ENCODE results near the gene UTS2R. TPM values are rescaled to one million over a fixed set of nuclear protein-coding genes. Genes with fewer than 3 reads are reported as not detected.

UTS2R gene
- total RNA-seq, 1 donor from 2014 or later = not detected

GRCh38 chr17:82414548-82415281 is 43.1 kb downstream of the UTS2R start:
- intact Hi-C loops (cut with DNase I) = loop anchor here (2.0 kb wide), 1 partner anchor 62 kb away; no protein-coding TSS in a partner anchor
- ATAC-seq (peak; percentile 87), DNase-seq (ENCODE audit: low spot score) (peak; percentile 86)

DNA sequence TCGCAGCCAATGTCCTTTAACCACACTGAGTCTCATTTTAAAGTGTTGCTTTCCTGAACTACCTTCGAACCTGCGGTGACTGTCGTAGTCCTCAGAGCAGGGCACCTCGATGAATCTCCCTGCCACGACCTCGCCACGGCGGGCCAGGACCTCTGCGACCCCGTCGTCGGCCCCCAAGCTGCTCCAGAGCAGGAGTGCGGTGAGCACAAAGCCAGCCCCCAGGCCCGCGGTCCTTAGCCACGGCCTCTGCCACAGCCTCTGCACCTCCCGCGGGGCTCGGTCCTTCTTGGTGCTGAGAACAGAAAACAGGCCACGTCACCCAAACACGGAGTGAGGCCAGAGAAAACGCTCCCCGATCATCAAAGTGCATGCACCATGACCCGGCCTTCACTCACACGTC is 43.8 kb downstream of the UTS2R start:
- no peak for ATAC-seq
- intact Hi-C loops (cut with DNase I) = loop anchor here (2.0 kb wide), 1 partner anchor 63 kb away; no protein-coding TSS in a partner anchor
- DNase-seq (ENCODE audit: low spot score) = no peak

DNA sequence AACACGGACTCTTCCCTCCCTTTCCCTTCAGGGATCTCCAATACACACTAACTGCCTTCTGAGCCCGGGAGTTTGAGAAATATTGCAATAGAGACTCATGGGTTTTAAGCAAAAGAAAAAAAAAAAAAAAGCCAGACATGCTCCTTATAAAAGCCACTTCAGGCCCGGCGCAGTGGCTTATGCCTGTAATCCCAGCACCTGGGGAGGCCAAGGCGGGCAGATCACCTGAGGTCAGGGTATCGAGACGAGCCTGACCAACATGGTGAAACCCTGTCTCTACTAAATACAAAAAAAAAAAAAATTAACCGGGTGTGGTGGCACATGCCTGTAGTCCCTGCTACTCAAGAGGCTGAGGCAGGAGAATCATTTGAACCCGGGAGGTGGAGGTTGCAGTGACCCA is 44.2 kb downstream of the UTS2R start:
- no peak for DNase-seq (ENCODE audit: low spot score)
- ATAC-seq = no peak
- intact Hi-C loops (cut with DNase I) = loop anchor here (2.0 kb wide), 1 partner anchor 63 kb away; no protein-coding TSS in a partner anchor

DNA sequence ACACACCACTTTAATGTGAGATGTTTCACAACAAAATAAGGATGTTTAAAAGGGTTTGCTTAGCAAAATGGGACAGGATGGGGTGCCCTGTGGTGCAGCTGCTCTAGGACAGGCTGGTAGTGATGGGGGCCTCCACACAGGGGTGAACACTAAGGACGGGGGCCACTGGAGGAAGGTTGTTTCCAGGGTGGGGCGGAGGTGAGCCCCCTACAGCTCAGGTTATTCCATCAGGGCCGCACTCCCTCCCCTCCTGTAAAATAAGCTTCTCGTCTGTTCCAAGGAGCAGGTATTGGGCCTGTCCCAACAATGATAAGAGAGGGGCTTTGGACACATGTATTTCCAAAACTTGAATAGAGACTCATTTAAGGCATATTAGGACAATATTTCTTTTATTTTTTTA is 44.7 kb downstream of the UTS2R start:
- no peak for DNase-seq (ENCODE audit: low spot score)
- ATAC-seq = no peak
- intact Hi-C loops (cut with DNase I) = no loop called here

DNA sequence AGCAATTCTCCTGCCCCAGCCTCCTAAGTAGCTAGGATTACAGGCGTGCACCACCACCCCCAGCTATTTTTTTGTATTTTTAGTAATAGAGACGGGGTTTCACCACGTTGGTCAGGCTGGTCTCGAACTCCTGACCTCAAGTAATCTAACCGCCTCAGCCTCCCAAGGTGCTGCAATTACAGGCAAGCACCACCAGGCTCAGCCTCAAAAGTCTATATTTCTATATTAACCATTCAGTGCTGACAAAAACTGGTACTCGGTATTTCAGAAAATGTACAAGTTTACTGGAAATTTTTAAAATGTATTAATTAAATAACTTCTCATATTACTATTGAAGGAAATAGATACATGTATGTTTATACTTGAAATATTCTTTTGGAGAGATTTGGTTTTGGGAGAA is 45.2 kb downstream of the UTS2R start:
- intact Hi-C loops (cut with DNase I) = no loop called here
- ATAC-seq = no peak
- no peak for DNase-seq (ENCODE audit: low spot score)

DNA sequence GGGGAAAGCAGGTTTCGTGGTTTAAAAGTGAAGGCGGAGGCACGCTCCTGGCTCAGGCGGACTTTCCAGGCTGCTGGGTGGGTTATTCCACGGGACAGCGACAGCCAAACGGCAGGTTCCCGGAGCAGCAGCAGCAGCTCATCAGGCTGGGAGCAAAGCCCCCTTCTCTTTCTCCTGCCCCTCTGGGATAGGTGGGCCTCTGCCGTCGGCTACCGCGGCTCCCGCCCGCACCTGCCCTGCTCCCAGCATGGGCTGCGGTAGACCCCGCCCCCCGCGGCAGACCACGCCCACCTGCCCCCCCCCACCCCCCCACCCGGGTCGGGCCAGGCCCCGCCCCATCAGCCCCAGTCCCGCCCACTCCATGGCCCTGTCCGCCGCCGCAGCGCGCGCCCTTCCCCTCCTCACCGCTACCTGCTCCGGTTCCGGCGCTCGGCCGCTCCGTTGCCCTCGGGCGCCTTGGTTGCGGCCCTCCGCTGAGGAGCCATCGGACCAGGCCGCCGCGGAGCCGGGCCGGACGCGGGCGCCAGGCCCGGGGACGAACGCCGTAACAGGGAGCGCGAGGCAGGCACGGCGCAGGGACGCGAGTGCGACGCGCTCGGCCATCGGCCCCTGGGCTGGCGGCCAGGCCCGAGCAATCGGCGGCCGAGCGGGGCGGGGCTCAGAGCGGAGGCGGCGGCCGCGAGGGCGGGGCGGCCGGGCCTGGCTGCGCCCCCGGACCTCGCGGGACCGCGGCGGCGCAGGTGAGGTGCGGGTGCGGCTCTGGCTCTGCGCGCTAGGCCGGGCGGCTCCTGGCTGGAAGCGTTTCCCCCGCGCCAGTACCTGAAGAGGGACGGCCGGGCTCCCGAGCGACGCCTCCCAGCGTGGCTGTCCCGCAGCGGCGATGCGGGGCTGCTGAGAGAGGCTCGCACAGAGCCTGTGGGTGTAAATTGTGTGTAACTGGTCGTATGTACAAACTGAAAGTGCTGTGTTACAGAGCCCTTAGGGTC is 46.7 kb downstream of the UTS2R start, which contains the start of the genes HEXD and OGFOD3:
TSS of gene HEXD (plus strand) at position 347 of the 986 bp plus-strand sequence. CDS start 1,453 bp downstream, outside the sequence.
TSS of gene OGFOD3 (minus strand) at position 586 of the 986 bp plus-strand sequence. CDS start at position 485, 101 bp downstream.
- intact Hi-C loops (cut with DNase I) = no loop called here
- ATAC-seq (peak; percentile 84), DNase-seq (ENCODE audit: low spot score) (peak; percentile 87)

GRCh38 chr17:82419540-82419939 is 48.0 kb downstream of the UTS2R start:
- intact Hi-C loops (cut with DNase I) = no loop called here

DNA sequence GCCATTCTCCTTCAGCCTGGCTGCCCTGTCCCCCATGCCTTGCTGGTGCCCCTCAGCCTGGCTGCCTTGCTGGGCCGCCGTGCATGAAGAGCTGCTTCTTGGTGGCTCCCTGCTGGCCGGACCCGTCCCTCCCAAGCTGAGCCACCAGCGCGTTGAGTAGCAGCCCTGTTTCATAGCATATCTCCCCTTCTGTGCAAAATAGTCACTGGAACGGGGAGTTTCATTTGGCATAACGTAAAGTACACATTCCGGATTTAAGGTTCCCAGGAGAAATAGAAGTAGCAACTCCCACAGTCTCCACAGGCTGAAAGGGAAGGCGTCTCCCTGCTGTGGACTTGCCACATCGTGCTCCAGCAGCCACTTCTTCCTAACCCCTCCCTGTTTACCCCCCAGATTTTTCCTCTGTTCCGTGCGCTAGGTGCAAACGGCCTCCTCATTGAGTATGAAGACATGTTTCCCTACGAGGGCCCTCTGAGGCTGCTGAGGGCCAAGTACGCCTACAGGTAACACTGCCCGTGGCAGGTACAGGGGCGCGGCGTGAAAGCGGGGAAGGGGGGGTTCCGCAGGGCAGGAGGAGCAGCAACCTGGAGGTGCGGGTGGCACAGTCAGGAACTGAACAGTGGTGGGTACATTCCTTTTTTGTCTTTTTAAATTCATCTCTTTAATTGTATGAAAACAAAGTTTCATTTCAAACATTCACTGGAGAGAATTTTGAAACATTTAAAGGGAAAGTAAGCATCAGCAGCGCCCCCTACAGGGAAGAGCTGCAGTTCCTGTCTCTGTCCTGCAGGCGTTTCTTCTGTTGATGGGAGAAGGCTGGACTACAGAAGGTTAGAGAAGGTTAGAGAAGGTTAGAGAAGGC is 52.7 kb downstream of the UTS2R start:
- intact Hi-C loops (cut with DNase I) = no loop called here
- ATAC-seq (peak; percentile 63), DNase-seq (ENCODE audit: low spot score) (no peak)

More at GRCh38 chr17:82419540-82419939, 48.0 kb downstream of the UTS2R start:
- no peak for ATAC-seq
- DNase-seq (ENCODE audit: low spot score) = no peak

DNA sequence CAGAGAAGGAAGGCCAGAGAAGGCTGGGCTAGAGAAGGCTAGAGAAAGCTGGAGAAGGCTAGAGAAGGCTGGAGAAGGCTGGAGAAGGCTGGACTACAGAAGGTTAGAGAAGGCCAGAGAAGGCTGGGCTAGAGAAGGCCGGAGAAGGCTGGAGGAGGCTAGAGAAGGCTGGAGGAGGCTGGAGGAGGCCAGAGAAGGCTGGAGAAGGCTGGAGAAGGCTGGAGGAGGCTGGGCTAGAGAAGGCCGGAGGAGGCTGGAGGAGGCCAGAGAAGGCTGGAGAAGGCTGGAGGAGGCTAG is 53.2 kb downstream of the UTS2R start:
- no peak for DNase-seq (ENCODE audit: low spot score)
- intact Hi-C loops (cut with DNase I) = no loop called here
- no peak for ATAC-seq

Other genes with a start within 250 kb of the UTS2R start
- gene CCDC57, start 158.9 kb upstream of the UTS2R start, total RNA-seq = 50.6 TPM
- gene SLC16A3, start 142.7 kb upstream of the UTS2R start, total RNA-seq = 53.1 TPM
- 152 TPM for gene CSNK1D, start 98.1 kb upstream of the UTS2R start, total RNA-seq
- 2.5 TPM for gene CD7, start 54.2 kb upstream of the UTS2R start, total RNA-seq
- gene SECTM1, start 38.0 kb upstream of the UTS2R start, total RNA-seq = 22.2 TPM
- not detected for gene TEX19, start 12.5 kb upstream of the UTS2R start, total RNA-seq
- 43.2 TPM for gene HEXD, start 46.6 kb downstream of the UTS2R start, total RNA-seq
- 23.5 TPM for gene OGFOD3, start 46.8 kb downstream of the UTS2R start, total RNA-seq
- 94.5 TPM for gene CYBC1, start 79.0 kb downstream of the UTS2R start, total RNA-seq
- 55.5 TPM for gene NARF, start 87.0 kb downstream of the UTS2R start, total RNA-seq
- 59.9 TPM for gene FOXK2, start 148.0 kb downstream of the UTS2R start, total RNA-seq

Measured in sciatic nerve (tissue), 2 donors.